MV-4-11 (cell line): ENCODE measurements around the gene MCHR2.

Source experiments
- DNase-seq: peaks from one replicate; lab custom pipeline; 2025; lab: John Stamatoyannopoulos, UW

The MCHR2 gene

DNA sequence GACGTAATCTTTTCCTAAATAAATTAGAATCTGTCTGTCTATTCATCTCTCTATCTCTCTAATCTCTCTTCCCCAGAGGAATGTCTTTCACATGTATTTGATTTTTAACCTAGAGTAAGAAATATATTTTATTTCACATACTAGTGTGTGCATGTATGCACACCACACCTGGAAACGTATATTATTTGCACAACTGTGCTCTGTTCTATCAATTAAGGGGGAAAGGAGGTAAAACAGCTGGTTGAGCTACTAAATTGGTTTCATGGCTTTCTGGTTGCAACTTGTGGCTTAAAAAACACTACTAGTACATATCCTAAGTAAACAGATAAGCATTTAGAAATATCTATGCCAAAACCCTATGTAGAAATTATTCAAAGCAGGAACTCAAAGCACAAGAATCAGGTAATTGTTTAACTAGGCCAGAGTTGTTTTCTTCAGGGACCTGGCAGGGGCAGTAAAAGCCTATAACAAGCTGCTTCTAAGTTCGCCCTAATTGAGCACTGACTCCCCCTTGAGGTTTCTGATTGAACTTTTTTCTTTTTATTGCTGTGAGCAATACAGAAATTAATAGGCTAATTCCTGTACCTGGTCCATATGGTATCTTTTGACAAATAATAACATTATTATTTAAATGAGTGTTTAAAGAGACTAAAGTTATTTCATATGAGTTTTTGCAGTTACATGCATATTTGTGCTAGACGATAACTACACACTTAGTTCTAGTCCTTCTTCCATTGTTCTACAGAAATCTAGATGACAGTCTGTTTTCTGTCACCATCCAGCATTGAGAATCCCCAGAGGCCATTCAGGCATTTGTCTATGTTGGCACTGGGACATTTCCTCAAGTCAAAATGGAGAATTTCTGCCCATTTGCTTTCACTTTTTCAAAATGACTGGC lies 88.6 kb downstream of the MCHR2 start:
- DNase-seq, result peak; percentile 40

DNA sequence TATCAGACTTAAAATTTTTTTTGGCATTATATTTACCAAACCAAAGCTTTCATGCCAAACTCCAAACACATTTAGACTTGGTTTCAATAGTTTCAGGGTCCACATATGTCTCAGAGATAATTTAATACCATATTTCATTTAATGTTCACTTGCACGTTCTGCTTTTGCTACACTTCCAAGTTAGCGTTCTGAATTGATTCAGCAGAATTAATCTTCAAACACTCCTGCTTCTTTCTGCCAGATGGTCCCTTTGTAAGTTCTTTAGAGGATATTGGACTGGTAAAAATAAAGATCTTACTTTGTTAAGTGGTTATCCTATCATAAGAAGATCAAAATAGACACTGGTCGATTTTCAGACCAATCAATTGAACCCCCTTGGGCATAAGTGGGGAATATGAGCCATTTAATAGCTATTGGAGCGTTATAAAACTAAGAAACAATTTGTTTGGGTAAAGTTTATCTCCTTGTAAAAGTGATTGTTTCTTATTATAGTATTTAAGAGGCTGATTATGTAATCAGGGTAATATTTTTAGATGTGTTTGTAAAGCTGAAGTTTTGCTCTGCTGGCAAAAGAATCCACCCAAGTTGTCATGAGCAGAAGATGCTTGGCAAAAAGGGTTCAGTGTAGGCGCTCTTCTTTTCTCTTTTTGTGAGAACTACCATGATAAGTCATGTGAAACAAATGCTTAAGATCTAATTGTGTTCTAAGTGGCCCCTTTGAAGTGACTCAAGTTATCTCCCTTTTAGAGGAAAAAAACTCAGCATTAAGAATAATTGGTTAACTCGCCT lies 92.2 kb downstream of the MCHR2 start:
- no peak for DNase-seq

DNA sequence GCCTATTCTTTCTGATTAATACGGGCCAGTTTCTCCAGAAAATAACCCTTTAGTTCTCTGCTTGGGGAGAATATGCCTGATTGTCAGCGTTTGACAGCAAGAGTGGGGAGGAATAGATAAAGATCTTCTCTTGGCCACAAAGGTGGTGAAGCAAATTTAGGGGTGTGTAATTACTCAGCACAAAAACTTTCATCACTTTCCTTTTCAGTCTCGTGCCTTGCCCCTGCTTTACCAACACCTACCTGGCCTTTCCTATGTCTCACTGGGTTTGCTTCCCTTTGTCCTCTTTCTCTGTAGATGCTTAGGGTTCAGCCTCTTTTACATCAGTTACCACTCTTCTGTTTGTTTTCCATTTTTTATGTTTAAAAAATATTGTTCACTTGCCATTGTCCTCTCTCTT lies 99.2 kb downstream of the MCHR2 start:
- no peak for DNase-seq

DNA sequence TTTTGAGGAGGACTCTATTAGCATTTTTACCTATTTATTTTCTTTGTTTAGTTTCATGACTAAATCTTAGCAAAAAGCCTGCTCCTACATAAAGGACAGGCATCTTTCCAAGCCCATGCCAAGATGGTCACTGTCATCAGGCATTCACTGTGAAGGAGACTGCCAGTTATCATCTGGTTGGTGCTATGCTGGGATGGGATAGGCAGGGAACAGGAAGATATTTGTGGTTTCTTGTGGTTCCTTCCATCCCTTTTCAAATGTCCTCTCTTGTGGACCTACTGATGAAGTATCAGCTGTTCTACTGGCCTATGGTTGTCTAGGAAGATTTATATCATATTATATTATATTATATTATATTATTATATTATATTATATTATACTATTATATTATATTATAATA lies 107.0 kb downstream of the MCHR2 start:
- DNase-seq, result no peak

DNA sequence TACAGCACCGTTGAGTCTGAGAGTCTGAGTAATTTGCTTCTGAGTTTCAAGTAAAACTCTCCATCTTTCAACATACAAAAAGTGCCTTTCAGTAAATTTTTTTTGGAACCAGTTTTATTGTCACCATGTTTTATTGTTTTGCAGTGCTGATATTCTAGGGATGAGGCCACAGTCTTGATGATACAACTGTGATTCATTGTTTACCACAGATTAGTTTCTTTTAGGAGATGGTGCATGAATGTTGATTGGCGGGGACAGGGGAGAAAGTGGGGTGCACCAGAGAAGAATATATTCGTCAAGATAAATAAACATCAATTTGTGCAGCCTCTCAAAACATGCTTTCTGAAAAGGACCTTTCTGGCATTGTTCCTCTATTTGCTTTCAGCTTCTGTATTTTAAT lies 109.0 kb downstream of the MCHR2 start:
- DNase-seq, result no peak

DNA sequence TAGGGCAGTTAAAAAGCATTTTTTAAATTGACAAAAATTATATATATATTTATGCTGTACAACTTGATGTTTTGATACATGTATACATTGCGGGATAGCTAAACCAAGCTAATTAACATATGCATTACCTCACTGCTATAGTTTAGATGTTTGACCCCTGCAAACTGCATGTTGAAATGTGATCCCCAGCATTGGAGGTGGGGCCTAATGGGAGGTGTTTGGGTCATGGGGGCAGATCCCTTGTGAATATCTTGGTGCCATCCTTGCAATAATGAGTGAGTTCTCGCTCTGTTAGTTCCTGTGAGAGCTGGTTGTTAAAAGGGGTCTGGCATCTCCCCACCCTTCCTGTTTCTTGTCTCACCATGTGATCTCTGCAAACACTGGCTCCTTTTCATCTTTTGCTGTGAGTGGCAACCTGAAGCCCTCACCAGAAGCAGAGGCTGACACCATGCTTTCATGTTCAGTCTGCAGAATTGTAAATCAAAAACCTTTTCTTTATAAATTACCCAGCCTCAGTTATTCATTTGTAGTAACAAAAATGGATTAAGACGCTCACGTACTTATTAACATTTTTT lies 111.8 kb downstream of the MCHR2 start:
- no peak for DNase-seq

DNA sequence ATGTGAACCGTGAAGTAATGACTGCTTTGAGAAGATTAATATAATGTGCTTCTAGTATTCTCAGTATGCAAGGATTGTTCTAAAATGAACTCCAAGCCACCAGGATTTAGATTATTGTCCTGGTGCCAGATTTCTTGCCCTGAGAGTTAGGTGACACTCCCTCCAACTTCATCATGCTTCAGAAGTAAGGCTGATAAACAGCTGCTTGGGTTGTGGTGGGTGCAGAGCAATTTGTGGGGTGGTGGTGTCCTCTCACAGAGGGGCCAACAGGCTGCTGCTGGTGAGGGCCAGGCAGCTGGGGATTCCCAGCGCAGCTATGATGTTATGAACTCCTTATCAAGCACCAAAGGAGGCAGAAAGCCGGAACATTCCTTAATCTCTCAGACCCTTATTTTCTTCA lies 114.6 kb downstream of the MCHR2 start:
- no peak for DNase-seq

DNA sequence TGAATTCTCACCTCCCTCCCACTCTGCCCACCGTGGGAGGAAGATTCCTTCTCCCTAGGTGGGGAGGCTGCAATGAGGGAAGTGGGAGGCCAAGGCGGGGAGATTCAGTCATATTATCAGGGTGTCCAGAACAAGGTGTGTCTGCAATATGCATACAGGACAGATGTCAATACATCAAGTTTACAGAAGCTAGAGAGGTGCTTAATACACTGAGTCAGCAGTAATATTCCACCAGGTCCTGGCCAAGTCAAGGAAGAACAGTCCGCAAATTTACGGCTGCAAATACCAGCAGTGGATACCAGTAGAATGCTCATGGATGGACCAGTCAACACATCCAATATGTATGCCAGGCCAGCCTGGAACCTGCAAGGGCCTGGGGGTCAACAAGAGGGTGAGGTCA lies 119.0 kb downstream of the MCHR2 start:
- no peak for DNase-seq

DNA sequence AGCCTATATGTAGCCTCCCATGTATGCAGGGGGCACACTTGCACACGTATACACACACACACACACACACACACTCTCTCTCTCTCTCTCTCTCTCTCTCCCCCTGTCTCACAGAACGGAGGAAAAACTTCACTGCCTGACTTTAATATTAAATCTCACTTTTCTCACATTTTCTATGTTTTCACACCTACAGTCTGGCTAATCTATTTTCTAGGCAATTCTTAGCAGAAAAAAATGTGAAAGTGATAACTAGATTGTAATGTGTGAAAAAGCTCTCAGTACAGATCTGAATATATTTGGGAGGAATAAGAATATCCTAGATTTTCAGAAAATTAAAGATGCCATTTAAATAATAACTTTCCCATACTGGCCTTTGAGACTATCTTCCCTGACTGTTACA lies 120.9 kb downstream of the MCHR2 start:
- no peak for DNase-seq

DNA sequence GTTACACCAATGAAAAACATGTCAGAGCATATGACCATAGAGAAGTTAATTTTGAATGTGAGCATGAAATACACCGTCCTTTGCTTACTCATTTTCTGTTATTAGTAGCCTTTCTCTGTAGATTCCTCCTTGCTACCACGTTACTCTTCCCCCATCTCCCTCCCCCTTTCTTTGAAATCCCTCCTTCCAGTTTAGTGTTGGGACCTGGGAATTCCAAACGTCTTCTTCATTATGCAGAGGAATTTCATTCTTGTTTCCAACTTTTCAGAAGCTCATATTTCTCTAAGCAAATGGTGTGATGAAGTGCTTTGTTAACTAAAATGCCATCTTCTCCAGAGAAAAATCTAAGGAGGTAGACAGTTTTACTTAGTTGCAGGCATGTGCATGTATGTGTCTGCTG lies 122.4 kb downstream of the MCHR2 start:
- no peak for DNase-seq
